HepG2 (cell line): ENCODE data around the gene GRB7. TPM values are rescaled to one million over a fixed set of nuclear protein-coding genes. Genes with fewer than 3 reads are reported as not detected.

Source experiments
- CREM ChIP-seq, 2 experiments: sonication (generic) in 1 of 2; formaldehyde crosslinking in 1 of 2; IDR thresholded peaks; 2 replicates each; pipeline versions ENCODE4 v1.4.0 to v1.6.1; 2016 to 2020; ENCODE audit warnings: antibody characterized with exemption in 1 of 2, mild to moderate bottlenecking in 1 of 2, missing genetic modification reagents in 1 of 2
- ETV6 ChIP-seq: sonication (generic); formaldehyde crosslinking; conservative IDR thresholded peaks from 2 replicates; pipeline ENCODE4 v1.4.0; 2020; ENCODE audit warnings: missing genetic modification reagents
- EZH2 ChIP-seq: conservative IDR thresholded peaks from 2 replicates; pipeline ENCODE4 v1.6.1; 2012; ENCODE audit warnings: mild to moderate bottlenecking, low read depth, low read length, moderate library complexity
- JUNB ChIP-seq: sonication (generic); formaldehyde crosslinking; IDR thresholded peaks from 2 replicates; pipeline ENCODE4 v1.8.0; 2022; ENCODE audit warnings: missing genetic modification reagents, mild to moderate bottlenecking, borderline replicate concordance
- KLF15 ChIP-seq: sonication (generic); formaldehyde crosslinking; IDR thresholded peaks from 2 replicates; pipeline ENCODE4 v1.8.1; 2023; ENCODE audit warnings: borderline replicate concordance, mild to moderate bottlenecking, inconsistent platforms, missing genetic modification reagents, mixed read lengths
- PAX8 ChIP-seq: sonication (generic); formaldehyde crosslinking; IDR thresholded peaks from 2 replicates; pipeline ENCODE4 v1.8.0; 2022; ENCODE audit warnings: mild to moderate bottlenecking, missing genetic modification reagents, borderline replicate concordance
- SAFB2 ChIP-seq: sonication (generic); formaldehyde crosslinking; IDR thresholded peaks from 2 replicates; pipeline ENCODE4 v1.5.1; 2020; ENCODE audit warnings: missing genetic modification reagents, low read depth, mild to moderate bottlenecking, borderline replicate concordance
- ZNF224 ChIP-seq: sonication (generic); formaldehyde crosslinking; IDR thresholded peaks from 2 replicates; pipeline ENCODE4 v1.5.0; 2020; ENCODE audit warnings: mild to moderate bottlenecking, missing genetic modification reagents
- ZNF44 ChIP-seq: sonication (generic); formaldehyde crosslinking; IDR thresholded peaks from 2 replicates; pipeline ENCODE4 v1.5.1; 2020; ENCODE audit warnings: mild to moderate bottlenecking, missing genetic modification reagents
- ZNF607 ChIP-seq: sonication (generic); formaldehyde crosslinking; IDR thresholded peaks from 2 replicates; pipeline ENCODE4 v1.5.1; 2020; ENCODE audit warnings: missing genetic modification reagents, mild to moderate bottlenecking, borderline replicate concordance
- ZNF776 ChIP-seq: sonication (generic); formaldehyde crosslinking; IDR thresholded peaks from 2 replicates; pipeline ENCODE4 v1.4.0; 2020; ENCODE audit warnings: mild to moderate bottlenecking, missing genetic modification reagents
- polyA plus RNA-seq, 8 experiments: library from polyadenylated mRNA; depleted of rRNA in 3 of 8; stranded (reverse) in 7 of 8; unstranded in 1 of 8; fragments of >200 nt; fragmentation: Illumina TruSeq in 4 of 8; extraction: Trizol in 4 of 8; gene quantifications; 2 replicates each; pipeline versions ENCODE4 v1.2.1 to v1.2.3, GENCODE V29; 2011 to 2016; ENCODE audit warnings: low read depth in 4 of 8, missing spikeins in 1 of 8, mixed read lengths in 1 of 8; ENCODE audit not compliant: insufficient read depth in 1 of 8
- total RNA-seq, 5 experiments: library from RNA; depleted of rRNA; stranded (reverse); fragments of >200 nt; fragmentation: Illumina TruSeq; extraction: Trizol; gene quantifications; 2 replicates each; pipeline ENCODE4 v1.2.3, GENCODE V29; 2016; ENCODE audit warnings: low read depth in 1 of 5
- TF ChIP-seq, protein P1 (sequence below): sonication (generic); formaldehyde crosslinking; conservative IDR thresholded peaks from 2 replicates; pipeline ENCODE4 v1.8.1; 2023; ENCODE audit warnings: missing genetic modification reagents
- TF ChIP-seq, protein P2 (sequence below): IDR thresholded peaks from 2 replicates; pipeline ENCODE4 v1.6.1; 2016; ENCODE audit warnings: low read depth, missing genetic modification reagents, missing compliant biosample characterization
- TF ChIP-seq, protein P3 (sequence below): sonication (generic); formaldehyde crosslinking; IDR thresholded peaks from 2 replicates; pipeline ENCODE4 v1.4.0; 2020; ENCODE audit warnings: mild to moderate bottlenecking, missing genetic modification reagents
- TF ChIP-seq, protein P4 (sequence below): IDR thresholded peaks from 2 replicates; pipeline ENCODE4 v1.6.1; 2016
- TF ChIP-seq, protein P5 (sequence below): sonication (generic); formaldehyde crosslinking; IDR thresholded peaks from 2 replicates; pipeline ENCODE4 v1.4.0; 2020; ENCODE audit warnings: mild to moderate bottlenecking, missing genetic modification reagents

Gene GRB7
- total and polyA plus RNA-seq, 2 of the 13 experiments (the other 11 are each of a cell fraction or from before 2014, with no cell fraction given) = 60.2 to 77.7 TPM

DNA sequence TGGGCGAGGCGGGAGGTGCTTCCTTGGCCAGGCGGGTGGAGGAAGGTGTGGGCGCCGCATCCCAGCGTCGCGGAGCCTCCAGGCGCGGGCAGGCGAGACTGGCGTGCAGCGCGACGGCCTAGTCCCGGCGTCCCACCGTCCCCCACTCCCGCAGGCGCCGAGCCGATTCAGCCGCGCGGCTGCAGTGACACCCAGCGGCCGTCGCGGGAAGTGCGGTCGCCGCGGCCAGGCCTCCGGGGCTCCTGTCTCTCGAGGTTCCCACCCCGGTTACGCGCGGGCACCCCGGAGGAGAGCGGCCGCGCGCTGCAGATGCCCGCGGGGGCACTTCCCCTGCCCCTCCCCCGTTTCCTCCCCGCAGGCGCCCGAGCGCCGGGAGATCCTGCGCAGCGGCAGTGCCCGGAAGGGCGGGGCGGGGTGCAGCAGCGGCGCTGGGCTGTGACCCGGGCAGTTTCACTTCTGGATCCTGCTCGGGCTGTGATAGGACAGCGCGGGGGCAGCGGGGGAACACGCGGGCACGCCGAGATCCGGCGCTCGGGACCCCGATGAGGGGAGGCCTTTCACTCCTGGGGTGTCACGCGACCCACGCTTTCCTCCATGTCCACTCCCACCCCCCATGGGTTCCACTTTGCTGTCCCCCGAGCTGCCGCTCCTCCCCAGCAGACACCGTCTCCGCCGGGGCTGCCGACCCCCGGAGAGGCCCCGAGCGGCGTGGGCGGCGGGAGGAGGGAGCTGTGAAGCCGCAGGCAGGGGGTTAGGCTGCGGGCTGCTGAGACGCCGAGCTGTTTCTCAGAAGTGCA, 16.6 kb downstream of the GRB7 start (continued):
- TF ChIP-seq, protein P1, sequence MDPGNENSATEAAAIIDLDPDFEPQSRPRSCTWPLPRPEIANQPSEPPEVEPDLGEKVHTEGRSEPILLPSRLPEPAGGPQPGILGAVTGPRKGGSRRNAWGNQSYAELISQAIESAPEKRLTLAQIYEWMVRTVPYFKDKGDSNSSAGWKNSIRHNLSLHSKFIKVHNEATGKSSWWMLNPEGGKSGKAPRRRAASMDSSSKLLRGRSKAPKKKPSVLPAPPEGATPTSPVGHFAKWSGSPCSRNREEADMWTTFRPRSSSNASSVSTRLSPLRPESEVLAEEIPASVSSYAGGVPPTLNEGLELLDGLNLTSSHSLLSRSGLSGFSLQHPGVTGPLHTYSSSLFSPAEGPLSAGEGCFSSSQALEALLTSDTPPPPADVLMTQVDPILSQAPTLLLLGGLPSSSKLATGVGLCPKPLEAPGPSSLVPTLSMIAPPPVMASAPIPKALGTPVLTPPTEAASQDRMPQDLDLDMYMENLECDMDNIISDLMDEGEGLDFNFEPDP = no peak
- peak; percentile 36; the same call in 1 of the 2 replicates for TF ChIP-seq PAX8 (CRISPR knock-in tag)
- peak; percentile 97; the same call in 1 of the 2 replicates for TF ChIP-seq ZNF776
- TF ChIP-seq, protein P2, sequence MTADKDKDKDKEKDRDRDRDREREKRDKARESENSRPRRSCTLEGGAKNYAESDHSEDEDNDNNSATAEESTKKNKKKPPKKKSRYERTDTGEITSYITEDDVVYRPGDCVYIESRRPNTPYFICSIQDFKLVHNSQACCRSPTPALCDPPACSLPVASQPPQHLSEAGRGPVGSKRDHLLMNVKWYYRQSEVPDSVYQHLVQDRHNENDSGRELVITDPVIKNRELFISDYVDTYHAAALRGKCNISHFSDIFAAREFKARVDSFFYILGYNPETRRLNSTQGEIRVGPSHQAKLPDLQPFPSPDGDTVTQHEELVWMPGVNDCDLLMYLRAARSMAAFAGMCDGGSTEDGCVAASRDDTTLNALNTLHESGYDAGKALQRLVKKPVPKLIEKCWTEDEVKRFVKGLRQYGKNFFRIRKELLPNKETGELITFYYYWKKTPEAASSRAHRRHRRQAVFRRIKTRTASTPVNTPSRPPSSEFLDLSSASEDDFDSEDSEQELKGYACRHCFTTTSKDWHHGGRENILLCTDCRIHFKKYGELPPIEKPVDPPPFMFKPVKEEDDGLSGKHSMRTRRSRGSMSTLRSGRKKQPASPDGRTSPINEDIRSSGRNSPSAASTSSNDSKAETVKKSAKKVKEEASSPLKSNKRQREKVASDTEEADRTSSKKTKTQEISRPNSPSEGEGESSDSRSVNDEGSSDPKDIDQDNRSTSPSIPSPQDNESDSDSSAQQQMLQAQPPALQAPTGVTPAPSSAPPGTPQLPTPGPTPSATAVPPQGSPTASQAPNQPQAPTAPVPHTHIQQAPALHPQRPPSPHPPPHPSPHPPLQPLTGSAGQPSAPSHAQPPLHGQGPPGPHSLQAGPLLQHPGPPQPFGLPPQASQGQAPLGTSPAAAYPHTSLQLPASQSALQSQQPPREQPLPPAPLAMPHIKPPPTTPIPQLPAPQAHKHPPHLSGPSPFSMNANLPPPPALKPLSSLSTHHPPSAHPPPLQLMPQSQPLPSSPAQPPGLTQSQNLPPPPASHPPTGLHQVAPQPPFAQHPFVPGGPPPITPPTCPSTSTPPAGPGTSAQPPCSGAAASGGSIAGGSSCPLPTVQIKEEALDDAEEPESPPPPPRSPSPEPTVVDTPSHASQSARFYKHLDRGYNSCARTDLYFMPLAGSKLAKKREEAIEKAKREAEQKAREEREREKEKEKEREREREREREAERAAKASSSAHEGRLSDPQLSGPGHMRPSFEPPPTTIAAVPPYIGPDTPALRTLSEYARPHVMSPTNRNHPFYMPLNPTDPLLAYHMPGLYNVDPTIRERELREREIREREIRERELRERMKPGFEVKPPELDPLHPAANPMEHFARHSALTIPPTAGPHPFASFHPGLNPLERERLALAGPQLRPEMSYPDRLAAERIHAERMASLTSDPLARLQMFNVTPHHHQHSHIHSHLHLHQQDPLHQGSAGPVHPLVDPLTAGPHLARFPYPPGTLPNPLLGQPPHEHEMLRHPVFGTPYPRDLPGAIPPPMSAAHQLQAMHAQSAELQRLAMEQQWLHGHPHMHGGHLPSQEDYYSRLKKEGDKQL = no peak
- peak; percentile 99 for TF ChIP-seq SAFB2 (CRISPR knock-in tag)
- TF ChIP-seq ZNF607 (CRISPR knock-in tag) = peak; percentile 76
- no peak for TF ChIP-seq CREM (IDR thresholded peaks at IDR 0.05)
- no peak for TF ChIP-seq CREM (CRISPR knock-in tag; IDR thresholded peaks at IDR 0.05)
- TF ChIP-seq, protein P3, sequence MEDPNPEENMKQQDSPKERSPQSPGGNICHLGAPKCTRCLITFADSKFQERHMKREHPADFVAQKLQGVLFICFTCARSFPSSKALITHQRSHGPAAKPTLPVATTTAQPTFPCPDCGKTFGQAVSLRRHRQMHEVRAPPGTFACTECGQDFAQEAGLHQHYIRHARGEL (CRISPR knock-in tag) = no peak; the same call in 1 of the 2 replicates
- TF ChIP-seq, protein P4, sequence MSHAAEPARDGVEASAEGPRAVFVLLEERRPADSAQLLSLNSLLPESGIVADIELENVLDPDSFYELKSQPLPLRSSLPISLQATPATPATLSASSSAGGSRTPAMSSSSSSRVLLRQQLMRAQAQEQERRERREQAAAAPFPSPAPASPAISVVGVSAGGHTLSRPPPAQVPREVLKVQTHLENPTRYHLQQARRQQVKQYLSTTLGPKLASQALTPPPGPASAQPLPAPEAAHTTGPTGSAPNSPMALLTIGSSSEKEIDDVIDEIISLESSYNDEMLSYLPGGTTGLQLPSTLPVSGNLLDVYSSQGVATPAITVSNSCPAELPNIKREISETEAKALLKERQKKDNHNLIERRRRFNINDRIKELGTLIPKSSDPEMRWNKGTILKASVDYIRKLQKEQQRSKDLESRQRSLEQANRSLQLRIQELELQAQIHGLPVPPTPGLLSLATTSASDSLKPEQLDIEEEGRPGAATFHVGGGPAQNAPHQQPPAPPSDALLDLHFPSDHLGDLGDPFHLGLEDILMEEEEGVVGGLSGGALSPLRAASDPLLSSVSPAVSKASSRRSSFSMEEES = peak; percentile 59; the same call in 1 of the 2 replicates
- peak; percentile 85; the same call in 1 of the 2 replicates for TF ChIP-seq ZNF224 (CRISPR knock-in tag)
- no peak for TF ChIP-seq JUNB (CRISPR knock-in tag)
- no peak for TF ChIP-seq ZNF44 (CRISPR knock-in tag)
- TF ChIP-seq KLF15 = no peak
- no peak; the same call in none of the 2 replicates for TF ChIP-seq ETV6 (CRISPR knock-in tag)
- TF ChIP-seq, protein P5, sequence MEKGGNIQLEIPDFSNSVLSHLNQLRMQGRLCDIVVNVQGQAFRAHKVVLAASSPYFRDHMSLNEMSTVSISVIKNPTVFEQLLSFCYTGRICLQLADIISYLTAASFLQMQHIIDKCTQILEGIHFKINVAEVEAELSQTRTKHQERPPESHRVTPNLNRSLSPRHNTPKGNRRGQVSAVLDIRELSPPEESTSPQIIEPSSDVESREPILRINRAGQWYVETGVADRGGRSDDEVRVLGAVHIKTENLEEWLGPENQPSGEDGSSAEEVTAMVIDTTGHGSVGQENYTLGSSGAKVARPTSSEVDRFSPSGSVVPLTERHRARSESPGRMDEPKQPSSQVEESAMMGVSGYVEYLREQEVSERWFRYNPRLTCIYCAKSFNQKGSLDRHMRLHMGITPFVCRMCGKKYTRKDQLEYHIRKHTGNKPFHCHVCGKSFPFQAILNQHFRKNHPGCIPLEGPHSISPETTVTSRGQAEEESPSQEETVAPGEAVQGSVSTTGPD (CRISPR knock-in tag) = no peak
- no peak for TF ChIP-seq EZH2
